Mesothelial cell of epicardium (in vitro differentiated cells): ENCODE measurements around the gene NRARP. TPM values are rescaled to one million over a fixed set of nuclear protein-coding genes. Genes with fewer than 3 reads are reported as not detected.
"Not testable (repeated sequence)": the region's sequence is repeated elsewhere in the genome, so short reads cannot be mapped to it uniquely, and the experiment has no call there.

ENCODE experiments used
- DNase-seq, 2 experiments: peaks; one replicate each; pipeline ENCODE4 v3.0.0; 2021; ENCODE audit warnings: low spot score in 2 of 2; ENCODE audit not compliant: unreplicated experiment in 2 of 2
- H3K27ac Mint-ChIP-seq: 2 replicates; pipeline ENCODE4 v1.8.0; 2021; ENCODE audit warnings: mixed read lengths
- H3K27me3 Mint-ChIP-seq: 2 replicates; pipeline ENCODE4 v1.8.0; 2021; ENCODE audit warnings: low read depth, mixed read lengths
- H3K36me3 Mint-ChIP-seq: 2 replicates; pipeline ENCODE4 v1.8.0; 2021; ENCODE audit warnings: mixed read lengths
- H3K4me1 Mint-ChIP-seq: 2 replicates; pipeline ENCODE4 v1.8.0; 2021; ENCODE audit warnings: mixed read lengths
- H3K4me3 Mint-ChIP-seq: 2 replicates; pipeline ENCODE4 v1.8.0; 2021; ENCODE audit warnings: mild to moderate bottlenecking, moderate library complexity, mixed read lengths
- H3K9me3 Mint-ChIP-seq: 2 replicates; pipeline ENCODE4 v1.8.0; 2021; ENCODE audit warnings: mixed read lengths
- total RNA-seq: library from RNA; stranded (reverse); gene quantifications from 3 replicates; pipeline ENCODE4 v1.2.1, GENCODE V29; 2021
- TF ChIP-seq, protein P1 (sequence below): fragments of 200-600 bp; sonication (generic); IDR thresholded peaks from one replicate; pipeline ENCODE4 v1.5.0; 2021; ENCODE audit warnings: antibody characterized with exemption; ENCODE audit not compliant: unreplicated experiment

NRARP gene
- total RNA-seq, 1 donor from 2014 or later: 9.6 TPM

DNA sequence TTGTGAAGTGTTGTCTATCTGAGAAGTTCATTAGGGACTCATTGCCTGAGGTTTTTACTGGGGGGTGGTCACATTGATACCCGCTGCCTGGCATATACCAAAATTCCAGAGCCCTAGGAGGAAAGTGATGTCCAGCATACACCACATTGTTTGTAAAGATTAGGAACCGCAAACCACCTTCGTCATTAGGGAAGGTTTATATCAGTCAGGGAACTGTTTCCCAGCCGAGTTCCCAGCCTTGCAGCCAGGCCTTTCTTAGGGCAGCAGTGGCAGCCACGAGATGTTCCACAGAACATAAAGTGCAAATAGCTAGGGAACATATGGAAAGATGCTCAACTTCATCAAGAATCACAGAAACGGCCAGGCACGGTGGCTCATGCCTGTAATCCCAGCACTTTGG is 40.4 kb upstream of the NRARP start:
- H3K27ac Mint-ChIP-seq: no peak overlapping the region
- H3K4me1 Mint-ChIP-seq: peaks cover 11% of the 10 kb centered on the region
- TF ChIP-seq, protein P1, sequence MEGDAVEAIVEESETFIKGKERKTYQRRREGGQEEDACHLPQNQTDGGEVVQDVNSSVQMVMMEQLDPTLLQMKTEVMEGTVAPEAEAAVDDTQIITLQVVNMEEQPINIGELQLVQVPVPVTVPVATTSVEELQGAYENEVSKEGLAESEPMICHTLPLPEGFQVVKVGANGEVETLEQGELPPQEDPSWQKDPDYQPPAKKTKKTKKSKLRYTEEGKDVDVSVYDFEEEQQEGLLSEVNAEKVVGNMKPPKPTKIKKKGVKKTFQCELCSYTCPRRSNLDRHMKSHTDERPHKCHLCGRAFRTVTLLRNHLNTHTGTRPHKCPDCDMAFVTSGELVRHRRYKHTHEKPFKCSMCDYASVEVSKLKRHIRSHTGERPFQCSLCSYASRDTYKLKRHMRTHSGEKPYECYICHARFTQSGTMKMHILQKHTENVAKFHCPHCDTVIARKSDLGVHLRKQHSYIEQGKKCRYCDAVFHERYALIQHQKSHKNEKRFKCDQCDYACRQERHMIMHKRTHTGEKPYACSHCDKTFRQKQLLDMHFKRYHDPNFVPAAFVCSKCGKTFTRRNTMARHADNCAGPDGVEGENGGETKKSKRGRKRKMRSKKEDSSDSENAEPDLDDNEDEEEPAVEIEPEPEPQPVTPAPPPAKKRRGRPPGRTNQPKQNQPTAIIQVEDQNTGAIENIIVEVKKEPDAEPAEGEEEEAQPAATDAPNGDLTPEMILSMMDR: no peak
- peaks cover 49% of the 10 kb centered on the region for H3K36me3 Mint-ChIP-seq
- no peak for DNase-seq
- H3K9me3 Mint-ChIP-seq: peaks cover 27% of the 10 kb centered on the region
- H3K27me3 Mint-ChIP-seq: no peaks in the 10 kb centered on the region
- H3K4me3 Mint-ChIP-seq: no peak overlapping the region

DNA sequence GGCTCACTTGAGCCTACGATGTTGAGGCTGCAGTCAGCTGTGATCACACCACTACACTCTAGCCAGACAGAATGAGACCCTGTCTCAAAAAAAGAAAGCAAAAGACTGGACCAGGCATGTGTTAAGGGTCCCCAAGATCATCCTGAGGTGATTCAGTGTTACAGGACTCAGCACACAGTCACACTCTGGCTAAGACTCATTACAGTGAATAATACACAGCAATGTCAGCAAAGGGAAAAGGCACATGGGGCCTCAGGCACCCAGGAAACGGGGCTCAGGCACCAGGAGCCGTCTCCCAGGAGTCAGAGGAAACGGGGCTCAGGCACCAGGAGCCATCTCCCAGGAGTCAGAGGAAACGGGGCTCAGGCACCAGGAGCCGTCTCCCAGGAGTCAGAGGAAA is 39.2 kb upstream of the NRARP start:
- no peak for DNase-seq
- Mint-ChIP-seq H3K27ac (no peak overlapping the region), H3K36me3 (peaks cover 45% of the 10 kb centered on the region), H3K4me3 (no peak overlapping the region), H3K4me1 (peaks cover 11% of the 10 kb centered on the region), H3K9me3 (peaks cover 32% of the 10 kb centered on the region), H3K27me3 (no peaks in the 10 kb centered on the region)
- TF ChIP-seq, protein P1: no peak

DNA sequence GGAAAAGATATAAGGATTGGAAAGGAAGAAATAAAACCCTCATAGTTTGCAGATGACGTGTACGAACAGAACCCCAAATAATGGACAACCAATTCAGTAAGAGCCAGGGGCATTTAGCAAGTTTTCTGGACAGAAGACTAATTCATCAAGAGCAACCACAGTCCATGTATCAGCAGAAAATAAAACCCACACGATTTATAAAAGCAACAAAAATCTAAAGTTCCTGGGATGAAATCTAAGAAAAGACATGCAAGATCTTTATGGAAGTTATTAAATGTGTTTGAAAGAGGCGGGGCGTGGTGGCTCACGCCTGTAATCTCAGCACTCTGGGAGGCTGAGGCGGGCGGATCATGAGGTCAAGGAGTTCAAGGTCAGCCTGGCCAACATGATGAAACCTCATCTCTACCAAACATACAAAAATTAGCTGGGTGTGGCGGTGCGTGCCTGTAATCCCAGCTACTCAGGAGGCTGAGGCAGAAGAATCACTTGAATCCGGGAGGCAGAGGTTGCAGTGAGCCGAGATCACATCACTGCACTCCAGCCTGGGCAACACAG is 37.9 kb upstream of the NRARP start:
- H3K4me3 Mint-ChIP-seq, H3K27me3 Mint-ChIP-seq, DNase-seq: not testable (repeated sequence)
- Mint-ChIP-seq H3K4me1 (peaks cover 11% of the 10 kb centered on the region), H3K27ac (peak overlapping the region; percentile 85), H3K36me3 (peaks cover 45% of the 10 kb centered on the region), H3K9me3 (peaks cover 34% of the 10 kb centered on the region)

DNA sequence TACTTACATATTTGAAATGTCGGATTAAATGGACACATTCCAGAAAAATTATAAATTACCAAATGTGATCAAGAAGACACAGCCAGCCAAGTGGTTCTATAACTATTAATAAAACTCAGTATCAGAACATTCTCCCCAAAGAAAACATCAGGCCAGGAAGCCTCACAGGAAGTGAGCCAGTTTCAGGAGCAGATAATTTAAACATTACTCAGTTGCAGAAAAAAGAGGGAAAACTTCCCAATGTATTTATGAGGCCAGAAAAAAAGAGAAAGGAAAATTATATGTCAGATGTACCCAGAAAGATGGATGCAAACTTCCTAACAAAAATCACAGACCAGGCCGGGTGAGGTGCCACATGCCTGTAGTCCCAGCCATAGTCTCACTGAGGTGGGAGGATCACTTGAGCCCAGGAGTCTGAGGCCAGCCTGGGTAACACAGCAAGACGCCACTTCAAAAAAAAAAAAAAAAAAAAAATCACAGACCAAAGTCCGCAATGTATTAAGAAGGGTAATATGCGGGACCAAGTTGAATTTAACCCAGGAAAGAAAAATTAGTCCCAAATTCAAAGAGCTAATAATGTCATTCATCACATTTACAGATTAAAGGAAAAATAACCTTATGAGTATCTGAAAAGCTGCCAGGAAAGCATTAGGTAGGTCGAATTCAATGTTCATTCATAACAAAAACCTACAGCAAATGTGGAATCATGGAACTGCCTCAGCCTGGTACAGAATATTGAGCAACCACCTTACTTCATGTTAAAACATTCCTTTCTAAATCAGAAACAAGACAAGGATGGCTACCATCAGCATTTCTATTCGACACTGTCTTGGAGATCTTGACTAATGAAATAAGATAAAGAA is 37.2 kb upstream of the NRARP start:
- Mint-ChIP-seq H3K9me3 (peaks cover 34% of the 10 kb centered on the region), H3K4me1 (peaks cover 11% of the 10 kb centered on the region), H3K36me3 (peaks cover 42% of the 10 kb centered on the region), H3K27ac (peak overlapping the region; percentile 85), H3K4me3 (no peak overlapping the region), H3K27me3 (no peaks in the 10 kb centered on the region)
- TF ChIP-seq, protein P1: no peak
- no peak for DNase-seq

DNA sequence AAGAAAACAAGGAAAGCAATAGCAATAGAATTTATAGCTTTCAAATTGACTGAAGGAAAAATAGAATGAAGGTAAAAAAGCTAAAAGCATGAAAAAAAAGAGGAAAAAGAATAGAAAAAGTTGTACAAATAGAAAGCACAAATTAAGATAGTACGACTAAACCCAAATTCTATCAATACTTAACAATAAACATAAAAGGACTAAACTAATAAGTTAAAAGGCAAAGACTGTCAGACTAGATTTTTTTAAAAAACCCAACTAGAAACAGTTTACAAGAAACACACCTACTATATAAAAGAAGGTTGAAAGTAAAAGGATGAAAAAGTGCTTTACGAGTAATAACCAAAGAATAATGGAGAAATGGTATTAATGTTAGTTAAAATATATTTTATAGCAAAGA is 34.7 kb upstream of the NRARP start:
- H3K9me3 Mint-ChIP-seq: peaks cover 33% of the 10 kb centered on the region
- peaks cover 11% of the 10 kb centered on the region for H3K4me1 Mint-ChIP-seq
- TF ChIP-seq, protein P1: no peak
- no peak overlapping the region for H3K27ac Mint-ChIP-seq
- H3K4me3 Mint-ChIP-seq: no peak overlapping the region
- no peak for DNase-seq
- no peaks in the 10 kb centered on the region for H3K27me3 Mint-ChIP-seq
- H3K36me3 Mint-ChIP-seq: peaks cover 35% of the 10 kb centered on the region

DNA sequence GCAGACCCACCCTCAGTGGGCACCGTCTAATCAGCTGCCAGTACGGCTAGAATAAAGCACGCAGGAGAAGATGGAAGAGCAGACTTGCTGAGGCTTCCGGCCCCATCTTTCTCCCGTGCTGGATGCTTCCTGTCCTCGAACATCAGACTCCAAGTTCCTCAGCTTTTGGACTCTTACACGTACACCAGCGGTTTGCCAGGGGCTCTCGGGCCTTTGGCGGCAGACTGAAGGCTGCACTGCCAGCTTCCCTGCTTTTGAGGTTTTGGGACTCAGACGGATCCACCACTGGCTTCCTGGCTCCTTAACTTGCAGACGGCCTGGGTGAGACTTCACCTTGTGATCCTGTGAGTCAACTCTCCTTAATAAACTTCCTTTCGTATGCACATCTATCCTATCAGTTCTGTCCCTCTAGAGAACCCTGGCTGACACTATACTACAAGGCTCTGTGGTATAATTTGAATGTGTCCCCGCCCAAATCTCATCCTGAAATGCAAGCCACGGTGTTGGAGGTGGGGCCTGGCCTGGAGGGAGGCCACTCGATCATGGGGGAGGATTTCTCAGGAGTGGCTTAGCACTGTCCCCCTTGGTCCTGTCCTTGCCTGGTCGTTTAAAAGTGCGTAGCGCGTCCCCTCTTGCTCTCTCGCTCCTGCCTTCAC is 31.1 kb upstream of the NRARP start:
- DNase-seq: no peak
- Mint-ChIP-seq H3K4me3 (no peak overlapping the region), H3K27ac (no peak overlapping the region), H3K36me3 (peaks cover 21% of the 10 kb centered on the region), H3K4me1 (no peaks in the 10 kb centered on the region), H3K27me3 (no peaks in the 10 kb centered on the region), H3K9me3 (peaks cover 29% of the 10 kb centered on the region)
- TF ChIP-seq, protein P1: no peak
